Femur (tissue), 1 donor: Measurements from ENCODE around the gene HFE.

ENCODE experiments used
- DNase-seq: peaks from one replicate; pipeline ENCODE4 v3.0.0-alpha.2; 2017

HFE gene

DNA sequence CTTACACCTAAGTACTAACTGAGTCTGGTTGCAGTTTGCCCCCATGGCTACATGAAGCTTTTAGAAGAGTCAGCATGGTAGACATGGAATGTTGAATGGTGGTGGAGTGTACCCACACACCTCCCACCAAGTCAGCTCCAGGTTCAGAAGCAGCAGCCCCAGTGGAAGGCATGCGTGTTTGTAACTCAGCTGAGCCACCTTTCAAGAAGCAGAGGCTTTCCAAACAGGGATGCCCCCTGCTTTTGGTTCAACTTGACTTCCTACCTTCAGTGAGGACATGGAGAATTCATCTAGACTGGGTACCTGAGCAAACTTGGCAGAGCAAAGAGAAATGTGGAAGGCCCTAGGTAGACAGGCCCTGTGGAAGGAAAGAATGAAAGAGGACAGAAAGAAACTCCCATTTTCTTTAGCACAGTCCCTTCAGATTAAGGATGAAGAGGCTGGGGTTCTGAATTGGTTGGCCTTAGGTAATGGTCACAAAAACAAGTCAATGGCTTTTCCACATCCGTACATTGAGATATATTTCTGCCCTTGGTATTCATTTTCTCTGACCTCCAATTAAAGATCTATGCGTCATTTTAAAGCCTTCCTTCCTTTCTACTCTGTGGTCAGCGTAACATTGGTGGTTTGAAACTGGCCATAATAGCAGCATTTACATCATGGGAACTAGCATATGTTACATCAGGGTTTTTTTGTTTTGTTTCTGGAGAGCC lies 53.2 kb downstream of the HFE start:
- DNase-seq, result no peak

DNA sequence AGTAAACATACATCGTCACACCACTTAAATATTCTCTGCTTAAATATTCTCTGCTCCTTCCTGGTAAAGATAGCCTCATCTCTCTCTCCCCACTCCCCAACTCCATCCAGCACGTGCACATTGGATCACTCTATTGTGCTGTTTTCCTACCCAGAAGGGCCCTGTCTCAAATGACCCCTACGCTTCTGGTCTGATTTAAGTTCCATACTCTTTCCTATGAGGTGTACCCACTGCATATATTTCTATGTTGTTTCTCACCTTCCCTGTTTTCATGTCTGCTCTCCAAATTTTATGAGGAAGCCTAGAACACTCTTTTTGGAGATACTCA lies 53.7 kb downstream of the HFE start:
- DNase-seq, result no peak

GRCh38 chr6:26141378-26141904 lies 54.2 kb downstream of the HFE start:
- DNase-seq, result no peak

- no peak for DNase-seq
Observed at GRCh38 chr6:26142026-26142425, 54.8 kb downstream of the HFE start.
